Measurements from ENCODE around the gene HSPA5. TPM values are rescaled to one million over a fixed set of nuclear protein-coding genes. Genes with fewer than 3 reads are reported as not detected.

HSPA5 gene
- polyA plus RNA-seq, 1 donor: 124 TPM

DNA sequence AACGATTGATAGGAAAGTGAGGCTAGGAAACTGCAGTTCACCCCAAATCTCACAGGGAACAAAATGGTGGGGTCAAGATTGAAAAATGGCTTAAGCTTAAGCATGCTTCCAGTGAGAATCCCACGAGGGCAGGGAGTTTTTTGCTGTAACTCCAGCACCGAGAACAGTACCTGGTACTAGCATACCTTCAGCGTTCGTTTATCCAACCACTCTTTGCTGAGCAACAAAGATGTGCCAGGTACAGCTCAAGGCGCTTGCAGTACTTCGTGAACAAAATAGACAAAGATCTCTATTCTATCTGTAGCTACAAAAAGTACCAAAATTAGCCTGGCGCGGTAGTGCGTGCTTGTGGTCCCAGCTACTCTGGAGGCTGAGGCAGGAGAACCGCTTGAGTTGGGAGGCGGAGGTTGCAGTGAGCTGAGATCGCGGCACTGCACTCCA lies 50.8 kb downstream of the HSPA5 start:
- no peak for DNase-seq (ENCODE audit: low read depth)

DNA sequence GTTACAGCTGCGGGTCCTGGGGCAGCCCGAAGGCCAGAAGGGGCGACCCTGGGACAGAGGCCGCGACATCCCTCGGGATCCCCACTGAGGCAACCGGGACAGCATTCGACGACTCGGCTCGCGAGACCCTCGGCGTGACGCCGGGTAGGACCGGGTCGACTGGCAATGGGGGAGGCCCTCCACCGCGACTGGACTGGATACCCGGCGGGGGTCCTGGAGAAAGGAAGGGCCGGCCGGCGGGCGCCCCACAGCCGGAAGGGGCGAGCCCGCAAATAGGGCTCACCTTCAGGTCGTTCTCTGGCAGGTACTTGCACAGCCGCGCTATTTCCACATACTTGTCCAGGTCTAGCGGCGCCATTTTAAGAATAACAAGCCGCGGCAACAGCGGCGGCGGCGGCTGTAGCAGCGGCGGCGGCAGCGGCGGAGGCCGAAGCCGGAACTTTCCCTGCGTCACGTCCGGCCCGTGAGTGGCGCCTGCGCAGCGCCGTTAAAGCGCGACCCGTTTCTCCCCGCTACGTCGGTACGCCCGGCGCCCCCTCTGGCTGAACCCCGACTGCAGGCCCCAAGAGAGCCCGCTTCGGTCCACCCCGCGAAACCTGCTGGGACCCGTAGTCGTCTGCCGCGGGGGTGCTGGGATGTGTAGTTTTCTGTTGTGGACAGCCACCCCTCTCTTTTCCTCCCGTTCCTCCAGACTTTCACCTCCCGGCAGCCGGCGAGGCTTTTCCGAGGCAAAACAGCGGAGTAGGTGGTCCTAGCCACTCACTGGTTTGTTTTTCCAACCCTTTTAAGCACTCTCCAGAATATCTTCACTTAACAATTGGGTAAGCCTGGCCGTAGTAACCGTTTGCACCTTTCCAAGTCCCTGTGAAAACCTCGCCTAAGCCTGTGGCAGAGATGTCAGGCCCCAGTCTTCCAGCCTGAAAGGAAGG lies 51.5 kb downstream of the HSPA5 start, which contains the start of gene PPP6C:
Gene PPP6C, minus strand, starts transcription at position 443 of the 929 bp plus-strand sequence. Its CDS starts 85 bp downstream, at position 358.
- peak; percentile 90 for DNase-seq (ENCODE audit: low read depth)

DNA sequence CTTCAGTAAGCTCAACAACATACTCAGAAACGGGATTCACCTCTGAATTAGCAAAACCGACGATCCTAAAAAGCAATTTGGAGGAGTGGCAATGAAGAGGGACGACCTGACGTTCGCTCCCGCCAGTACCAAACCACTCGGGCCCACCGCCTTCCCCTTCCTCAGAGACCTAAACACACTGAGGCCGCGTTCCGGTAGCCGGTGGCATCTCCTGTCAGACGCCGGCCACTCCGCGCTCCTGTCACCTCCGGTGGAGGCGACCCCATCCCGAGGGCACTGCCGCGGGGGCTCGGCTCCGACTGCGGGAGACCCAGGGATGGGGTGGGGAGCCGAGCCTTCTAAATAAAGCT lies 52.2 kb downstream of the HSPA5 start:
- DNase-seq (ENCODE audit: low read depth): no peak

Other genes with a start within 250 kb of the HSPA5 start
- 9.3 TPM for gene SCAI, start 97.8 kb downstream of the HSPA5 start, polyA plus RNA-seq (ENCODE audit: insufficient read length)
- gene PPP6C, start 51.5 kb downstream of the HSPA5 start, polyA plus RNA-seq (ENCODE audit: insufficient read length): 34.0 TPM
- 15.4 TPM for gene RABEPK, start 40.8 kb downstream of the HSPA5 start, polyA plus RNA-seq (ENCODE audit: insufficient read length)
- gene GAPVD1, start 20.5 kb upstream of the HSPA5 start, polyA plus RNA-seq (ENCODE audit: insufficient read length): 20.5 TPM

All from forelimb muscle (tissue), 1 donor.